PFSK-1 (cell line): Measurements from ENCODE around the gene ZFPM1.

Source experiments
- POLR2AphosphoS5 ChIP-seq: IDR thresholded peaks from 2 replicates; pipeline ENCODE4 v1.6.1; 2012; ENCODE audit warnings: low read depth, mild to moderate bottlenecking, control low read depth, low read length, moderate library complexity
- REST ChIP-seq, 2 experiments: IDR thresholded peaks; 2 replicates each; pipeline versions ENCODE4 v1.6.1 to v1.8.0; 2011 to 2012; ENCODE audit warnings: low read depth in 2 of 2, low read length in 2 of 2, control low read depth in 1 of 2, inconsistent platforms in 1 of 2, mild to moderate bottlenecking in 1 of 2, moderate library complexity in 1 of 2; ENCODE audit not compliant: insufficient read depth in 1 of 2
- SIN3A ChIP-seq: IDR thresholded peaks from 2 replicates; pipeline ENCODE4 v1.6.1; 2012; ENCODE audit warnings: mild to moderate bottlenecking, low read length, moderate library complexity, borderline replicate concordance; ENCODE audit not compliant: insufficient read depth
- TAF1 ChIP-seq: IDR thresholded peaks from 2 replicates; pipeline ENCODE4 v1.6.1; 2012; ENCODE audit warnings: low read length, control low read depth, borderline replicate concordance; ENCODE audit not compliant: insufficient read depth

DNA sequence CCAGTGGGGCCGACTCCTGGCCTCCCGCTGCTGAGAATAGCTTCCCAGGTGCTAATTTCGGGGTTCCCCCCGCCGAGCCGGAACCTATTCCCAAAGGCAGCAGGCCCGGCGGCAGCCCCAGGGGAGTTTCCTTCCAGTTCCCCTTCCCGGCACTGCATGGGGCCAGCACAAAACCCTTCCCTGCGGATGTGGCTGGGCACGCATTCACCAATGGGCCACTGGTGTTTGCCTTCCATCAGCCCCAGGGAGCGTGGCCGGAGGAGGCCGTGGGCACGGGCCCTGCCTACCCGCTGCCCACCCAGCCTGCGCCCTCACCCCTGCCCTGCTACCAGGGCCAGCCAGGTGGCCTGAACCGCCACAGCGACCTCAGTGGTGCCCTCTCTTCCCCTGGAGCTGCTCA is 24.9 kb upstream of the ZFPM1 start:
- TF ChIP-seq POLR2AphosphoS5 = no peak
- no peak for TF ChIP-seq TAF1
- no peak for TF ChIP-seq REST (IDR thresholded peaks at IDR 0.05; ENCODE audit: insufficient read depth in 1 of 2, low read depth in 2 of 2, low read length in 2 of 2)
- no peak for TF ChIP-seq SIN3A
